ENCODE measurements around the gene NUDT22. TPM values are rescaled to one million over a fixed set of nuclear protein-coding genes. Genes with fewer than 3 reads are reported as not detected.

The NUDT22 gene
- total RNA-seq, 2 donors from 2014 or later: 73.3 to 95.6 TPM

- Histone ChIP-seq H3K9me3 (no peaks in the 10 kb centered on the region), H3K4me3 (no peak overlapping the region), H3K36me3 (peaks cover 41% of the 10 kb centered on the region), H3K4me1 (peaks cover 0 to 27% of the 10 kb centered on the region in 2 donors), H3K27me3 (no peaks in the 10 kb centered on the region), H3K27ac (no peak overlapping the region)
- no peak for TF ChIP-seq CTCF (IDR thresholded peaks at IDR 0.05)
- no peak for DNase-seq (ENCODE audit: low spot score)
Observed at GRCh38 chr11:64264371-64264852, 38.3 kb downstream of the NUDT22 start.

- H3K4me1 ChIP-seq: peaks cover 0 to 27% of the 10 kb centered on the region in 2 donors
- peaks cover 34% of the 10 kb centered on the region for H3K36me3 ChIP-seq
- DNase-seq (ENCODE audit: low spot score): no peak
- no peak overlapping the region for H3K4me3 ChIP-seq
- no peak overlapping the region for H3K27ac ChIP-seq
- no peaks in the 10 kb centered on the region for H3K27me3 ChIP-seq
- H3K9me3 ChIP-seq: no peaks in the 10 kb centered on the region
- no peak for TF ChIP-seq CTCF (IDR thresholded peaks at IDR 0.05)
Observed at GRCh38 chr11:64265176-64266160, 39.4 kb downstream of the NUDT22 start.

GRCh38 chr11:64266339-64266738 lies 40.3 kb downstream of the NUDT22 start:
- no peak for DNase-seq (ENCODE audit: low spot score)
- Histone ChIP-seq H3K4me3 (no peak overlapping the region), H3K36me3 (peaks cover 31% of the 10 kb centered on the region), H3K27ac (no peak overlapping the region), H3K9me3 (no peaks in the 10 kb centered on the region), H3K4me1 (peaks cover 0 to 27% of the 10 kb centered on the region in 2 donors), H3K27me3 (no peaks in the 10 kb centered on the region)
- TF ChIP-seq CTCF (IDR thresholded peaks at IDR 0.05): no peak

- H3K9me3 ChIP-seq: no peaks in the 10 kb centered on the region
- no peak overlapping the region for H3K4me3 ChIP-seq
- no peak for DNase-seq (ENCODE audit: low spot score)
Observed at GRCh38 chr11:64267207-64267945, 41.3 kb downstream of the NUDT22 start.

More at GRCh38 chr11:64267207-64267945, 41.3 kb downstream of the NUDT22 start:
- no peaks in the 10 kb centered on the region for H3K27me3 ChIP-seq
- peaks cover 0 to 37% of the 10 kb centered on the region in 2 donors for H3K4me1 ChIP-seq
- no peak for TF ChIP-seq CTCF (IDR thresholded peaks at IDR 0.05)
- peak overlapping the region; percentile 93 to 98 for H3K27ac ChIP-seq
- H3K36me3 ChIP-seq: peaks cover 24% of the 10 kb centered on the region

Data from right atrium auricular region (tissue), 2 donors.